Activated T-cell treated with anti-CD3 and anti-CD28 coated beads, Interleukin-2, amount 50 U/mL, for 72 hours (primary cell): Measurements from ENCODE around the gene XPNPEP3. TPM values are rescaled to one million over a fixed set of nuclear protein-coding genes. Genes with fewer than 3 reads are reported as not detected.
"Not testable (repeated sequence)": the region's sequence is repeated elsewhere in the genome, so short reads cannot be mapped to it uniquely, and the experiment has no call there.

Experiments used
- ATAC-seq, 2 donors: fragments of 150-1000 bp; cut with Tn5 transposase; replicated peaks in 1 of 2; 2 replicates each; pipeline ENCODE4 v1.10.0; 2021; ENCODE audit warnings: moderate library complexity in 2 of 2, mild to moderate bottlenecking in 1 of 2
- DNase-seq, 2 donors: peaks; one replicate each; pipeline ENCODE4 v3.0.0; 2021 to 2022; ENCODE audit warnings: mixed read lengths in 1 of 2
- H3K27ac Mint-ChIP-seq: one replicate; pipeline ENCODE4 v1.8.0; 2022; ENCODE audit warnings: mild to moderate bottlenecking, moderate library complexity, mixed read lengths
- H3K27me3 Mint-ChIP-seq: one replicate; pipeline ENCODE4 v1.8.0; 2022; ENCODE audit warnings: low read depth, mixed read lengths
- H3K36me3 Mint-ChIP-seq, 2 donors: one replicate each; pipeline ENCODE4 v1.8.0; 2022; ENCODE audit warnings: mixed read lengths in 2 of 2, mild to moderate bottlenecking in 1 of 2; ENCODE audit not compliant: insufficient read depth in 2 of 2
- H3K4me1 Mint-ChIP-seq: one replicate; pipeline ENCODE4 v1.8.0; 2022; ENCODE audit warnings: low read depth, mixed read lengths
- H3K4me3 Mint-ChIP-seq, 2 donors: one replicate each; pipeline ENCODE4 v1.8.0; 2022; ENCODE audit warnings: mild to moderate bottlenecking in 2 of 2, mixed read lengths in 2 of 2, moderate library complexity in 2 of 2
- H3K9me3 Mint-ChIP-seq, 2 donors: one replicate each; pipeline ENCODE4 v1.8.0; 2022; ENCODE audit warnings: mixed read lengths in 2 of 2
- total RNA-seq, 2 donors: library from RNA; stranded (reverse); gene quantifications; one replicate each; pipeline ENCODE4 v1.2.3, GENCODE V29; 2022

Gene XPNPEP3
- total RNA-seq, 2 donors from 2014 or later, result 19.5 to 22.5 TPM

DNA sequence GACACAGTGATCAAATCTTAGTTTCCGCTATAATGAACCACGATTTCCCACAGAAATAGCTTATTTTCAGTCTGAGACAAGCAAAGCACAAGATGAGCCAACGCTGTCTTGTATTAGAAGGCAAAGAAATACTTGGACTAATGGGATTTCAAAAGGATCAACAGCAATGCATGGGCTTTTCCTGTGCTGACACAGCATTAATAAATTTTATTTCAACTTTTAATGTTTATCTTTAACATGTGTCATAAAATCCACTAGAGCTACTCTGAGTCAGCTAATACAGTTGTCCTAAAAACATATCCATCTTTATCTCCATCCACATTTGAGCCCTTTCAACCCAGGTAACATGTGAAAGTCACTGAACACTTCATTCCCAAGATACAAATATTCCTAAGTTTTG lies 22.3 kb upstream of the XPNPEP3 start:
- ATAC-seq, result no peak
- H3K4me3 Mint-ChIP-seq, result no peak overlapping the region
- no peak overlapping the region for H3K27ac Mint-ChIP-seq
- no peaks in the 10 kb centered on the region for H3K4me1 Mint-ChIP-seq
- H3K9me3 Mint-ChIP-seq, result no peaks in the 10 kb centered on the region
- H3K36me3 Mint-ChIP-seq, result peaks cover 2 to 22% of the 10 kb centered on the region in 2 donors
- DNase-seq, result no peak
- no peaks in the 10 kb centered on the region for H3K27me3 Mint-ChIP-seq

DNA sequence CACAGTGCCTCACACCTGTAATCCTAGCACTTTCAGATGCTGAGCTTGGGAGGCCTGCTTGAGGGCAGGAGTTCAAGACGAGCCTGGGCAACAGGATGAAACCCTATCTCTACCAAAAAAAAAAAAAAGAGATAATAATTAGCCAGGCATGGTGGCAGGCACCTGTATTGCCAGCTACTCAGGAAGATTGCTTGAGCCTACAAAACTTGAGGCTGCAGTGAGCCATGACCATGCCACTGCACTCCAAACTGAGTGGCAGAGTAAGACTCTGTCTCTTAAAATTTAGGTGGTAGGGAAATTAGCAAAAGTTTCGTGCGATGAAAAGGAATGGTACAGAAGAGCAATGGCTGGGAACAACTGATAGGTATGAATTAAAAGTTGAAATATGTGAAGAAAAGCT lies 18.5 kb upstream of the XPNPEP3 start:
- Mint-ChIP-seq H3K9me3 (no peaks in the 10 kb centered on the region), H3K4me3 (no peak overlapping the region), H3K27ac (peak overlapping the region; percentile 2), H3K27me3 (no peaks in the 10 kb centered on the region), H3K36me3 (peaks cover 2 to 17% of the 10 kb centered on the region in 2 donors), H3K4me1 (no peaks in the 10 kb centered on the region)
- DNase-seq (no peak), ATAC-seq (no peak)

DNA sequence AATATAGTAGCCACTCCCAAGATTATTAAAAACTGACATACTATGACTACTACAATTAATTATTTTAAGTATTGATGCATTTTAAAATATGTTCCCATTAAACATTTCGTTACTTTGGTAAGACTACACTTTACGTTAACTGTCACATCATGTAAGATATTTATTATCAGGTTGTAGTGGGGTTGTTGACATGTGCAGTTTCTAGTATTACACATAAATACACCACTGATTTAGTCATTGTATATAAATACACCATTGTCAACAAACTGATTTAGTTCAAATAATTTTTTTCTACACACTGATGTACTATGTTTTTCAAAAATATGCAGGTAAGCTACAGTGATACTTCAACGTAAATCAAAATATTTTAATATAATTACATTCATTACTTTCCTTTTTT lies 12.0 kb upstream of the XPNPEP3 start:
- no peaks in the 10 kb centered on the region for H3K4me1 Mint-ChIP-seq
- no peaks in the 10 kb centered on the region for H3K9me3 Mint-ChIP-seq
- ATAC-seq (no peak), DNase-seq (no peak)
- no peaks in the 10 kb centered on the region for H3K27me3 Mint-ChIP-seq
- H3K36me3 Mint-ChIP-seq, result peaks cover 3 to 23% of the 10 kb centered on the region in 2 donors
- H3K27ac Mint-ChIP-seq, result no peak overlapping the region
- no peak overlapping the region for H3K4me3 Mint-ChIP-seq

DNA sequence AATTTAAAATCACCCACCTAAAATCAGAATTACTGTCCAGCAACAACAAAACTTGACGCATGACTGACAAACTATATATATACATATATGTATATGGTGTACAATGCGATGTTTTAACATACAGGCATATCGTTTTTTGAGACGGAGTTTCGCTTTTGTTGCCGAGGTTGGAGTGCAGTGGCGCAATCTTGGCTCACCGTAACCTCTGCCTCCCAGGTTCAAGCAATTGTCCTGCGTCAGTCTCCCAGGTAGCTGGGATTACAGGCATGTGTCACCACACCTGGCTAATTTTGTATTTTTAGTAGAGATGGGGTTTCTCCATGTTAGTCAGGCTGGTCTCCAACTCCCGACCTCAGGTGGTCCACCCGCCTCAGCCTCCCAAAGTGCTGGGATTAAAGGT lies 11.1 kb upstream of the XPNPEP3 start:
- H3K27me3 Mint-ChIP-seq, H3K4me1 Mint-ChIP-seq, H3K27ac Mint-ChIP-seq, ATAC-seq, H3K4me3 Mint-ChIP-seq, DNase-seq, H3K9me3 Mint-ChIP-seq: not testable (repeated sequence)
- H3K36me3 Mint-ChIP-seq, result peaks cover 3 to 23% of the 10 kb centered on the region in 2 donors

DNA sequence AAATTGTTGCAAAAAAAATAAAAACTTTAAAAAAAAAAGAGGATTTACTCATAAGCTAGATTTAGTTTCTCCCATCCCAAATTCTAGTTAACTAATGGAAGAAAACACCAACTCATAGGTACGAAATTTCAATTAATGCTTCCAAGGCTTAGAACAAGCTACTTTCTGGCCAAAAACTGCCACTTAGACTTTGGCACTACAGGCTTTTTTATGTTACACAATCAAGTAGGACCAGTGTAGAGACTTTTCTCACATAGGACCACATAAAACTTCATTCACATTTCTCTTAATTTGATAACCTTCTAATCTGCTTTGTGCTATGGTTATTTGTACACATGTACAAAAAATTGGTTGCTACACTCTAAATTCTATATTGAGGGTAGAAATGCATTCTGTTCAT lies 3.6 kb upstream of the XPNPEP3 start:
- DNase-seq, result no peak
- H3K4me1 Mint-ChIP-seq, result peaks cover 50% of the 10 kb centered on the region
- peaks cover 6% of the 10 kb centered on the region in 2 donors for H3K36me3 Mint-ChIP-seq
- no peaks in the 10 kb centered on the region for H3K9me3 Mint-ChIP-seq
- no peak for ATAC-seq
- peak overlapping the region; percentile 53 to 95 for H3K4me3 Mint-ChIP-seq
- peak overlapping the region; percentile 87 for H3K27ac Mint-ChIP-seq
- H3K27me3 Mint-ChIP-seq, result no peaks in the 10 kb centered on the region

DNA sequence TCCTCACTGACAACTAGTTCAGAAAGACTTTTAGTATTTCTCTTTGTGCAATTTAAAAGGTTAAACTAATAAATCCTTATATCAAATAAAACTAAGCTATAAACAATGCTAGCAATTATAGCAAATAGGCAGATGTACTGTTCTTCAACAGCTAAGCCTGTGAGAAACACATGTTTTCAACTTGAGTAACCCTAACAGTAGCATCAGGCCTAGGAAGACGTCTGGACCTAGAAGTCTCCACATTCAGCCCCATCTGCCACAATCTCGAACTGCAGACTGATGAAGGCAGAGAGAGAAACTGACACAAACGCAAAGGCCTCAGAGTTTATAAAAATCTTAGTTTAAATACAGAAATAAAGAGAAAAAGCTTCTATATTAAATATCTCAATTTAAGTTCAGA lies 3.0 kb upstream of the XPNPEP3 start:
- H3K4me3 Mint-ChIP-seq, result peak overlapping the region; percentile 53 to 95
- no peaks in the 10 kb centered on the region for H3K27me3 Mint-ChIP-seq
- no peak for ATAC-seq
- H3K4me1 Mint-ChIP-seq, result peaks cover 53% of the 10 kb centered on the region
- H3K27ac Mint-ChIP-seq, result peak overlapping the region; percentile 78
- DNase-seq, result no peak
- no peaks in the 10 kb centered on the region for H3K9me3 Mint-ChIP-seq
- H3K36me3 Mint-ChIP-seq, result peaks cover 5 to 6% of the 10 kb centered on the region in 2 donors

DNA sequence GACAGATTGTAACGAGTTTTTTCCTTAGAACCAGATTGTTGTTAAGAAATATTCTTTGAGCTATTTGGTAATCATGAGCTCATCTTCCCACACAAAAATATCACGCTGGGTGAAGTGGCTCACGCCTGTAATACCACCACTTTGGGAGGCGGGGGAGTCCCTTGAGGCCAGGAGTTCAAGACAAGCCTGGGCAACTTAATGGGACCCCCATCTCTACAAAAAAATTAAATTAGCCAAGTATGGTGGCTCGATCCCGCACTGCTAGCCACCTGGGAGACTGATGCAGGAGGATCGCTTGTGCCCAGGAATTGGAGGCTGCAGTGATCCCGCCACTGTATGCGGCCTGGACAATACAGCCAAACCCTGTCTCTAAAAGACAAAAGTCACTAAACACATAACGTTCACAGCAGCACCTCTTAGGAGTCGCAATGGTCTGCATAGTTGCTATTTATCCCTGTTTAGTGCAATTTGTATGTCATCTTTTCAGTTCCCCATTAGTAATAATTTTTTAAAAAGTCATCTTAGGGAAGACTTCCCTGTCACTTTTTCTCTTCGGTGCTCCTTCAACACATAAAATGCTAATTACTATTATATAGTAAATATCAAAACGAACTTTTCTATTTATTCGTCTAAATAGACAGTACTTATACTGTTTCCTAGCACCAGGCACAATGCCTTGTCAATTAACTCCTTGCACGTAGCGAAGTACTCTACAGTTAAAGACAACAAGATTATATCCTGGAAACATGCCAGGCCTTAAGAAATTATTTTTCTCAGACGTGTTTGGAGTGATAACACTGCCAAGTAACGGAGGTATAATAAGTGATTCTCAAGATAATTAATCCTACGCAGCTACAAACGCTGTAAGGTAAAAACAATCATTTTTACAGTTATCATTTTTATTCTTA lies 1.6 kb upstream of the XPNPEP3 start:
- peak overlapping the region; percentile 78 for H3K27ac Mint-ChIP-seq
- peak overlapping the region; percentile 95 to 99 for H3K4me3 Mint-ChIP-seq
- ATAC-seq (no peak), DNase-seq (peak in 1 of 2 donors; percentile 12)
- H3K4me1 Mint-ChIP-seq, result peaks cover 56% of the 10 kb centered on the region
- H3K27me3 Mint-ChIP-seq, result no peaks in the 10 kb centered on the region
- no peaks in the 10 kb centered on the region for H3K9me3 Mint-ChIP-seq
- peaks cover 0 to 6% of the 10 kb centered on the region in 2 donors for H3K36me3 Mint-ChIP-seq

DNA sequence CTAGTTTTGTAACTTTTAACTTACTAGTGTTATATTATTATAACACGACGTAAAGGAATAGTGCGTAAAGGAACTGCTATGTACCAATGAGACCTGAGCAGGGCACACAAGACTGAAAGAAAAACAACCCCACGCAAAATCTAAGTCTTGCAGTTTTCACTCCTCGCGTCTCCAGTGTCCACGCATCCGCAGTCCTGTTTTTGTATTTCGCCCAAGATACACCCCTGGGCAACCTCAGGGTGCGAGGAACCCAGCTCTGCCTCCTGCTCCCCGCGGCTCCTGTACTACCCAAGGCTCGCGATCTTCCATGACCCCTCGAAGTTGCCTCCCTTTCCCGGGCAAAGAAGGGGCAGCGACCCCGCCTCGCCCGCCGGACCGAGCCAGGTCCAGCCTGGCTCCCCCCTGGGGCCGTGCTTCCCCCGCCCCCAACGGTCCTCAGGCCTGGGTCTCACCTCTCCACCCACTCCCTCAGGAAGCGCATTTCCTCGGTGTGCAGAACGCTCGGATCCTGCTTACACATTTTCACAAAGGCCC lies 902 bp upstream of the XPNPEP3 start:
- peaks cover 2 to 8% of the 10 kb centered on the region in 2 donors for H3K36me3 Mint-ChIP-seq
- peak overlapping the region; percentile 96 for H3K27ac Mint-ChIP-seq
- peaks cover 56% of the 10 kb centered on the region for H3K4me1 Mint-ChIP-seq
- no peak for DNase-seq
- peak overlapping the region; percentile 95 to 99 for H3K4me3 Mint-ChIP-seq
- H3K9me3 Mint-ChIP-seq, result no peaks in the 10 kb centered on the region
- no peaks in the 10 kb centered on the region for H3K27me3 Mint-ChIP-seq
- peak; percentile 35 to 43 for ATAC-seq

DNA sequence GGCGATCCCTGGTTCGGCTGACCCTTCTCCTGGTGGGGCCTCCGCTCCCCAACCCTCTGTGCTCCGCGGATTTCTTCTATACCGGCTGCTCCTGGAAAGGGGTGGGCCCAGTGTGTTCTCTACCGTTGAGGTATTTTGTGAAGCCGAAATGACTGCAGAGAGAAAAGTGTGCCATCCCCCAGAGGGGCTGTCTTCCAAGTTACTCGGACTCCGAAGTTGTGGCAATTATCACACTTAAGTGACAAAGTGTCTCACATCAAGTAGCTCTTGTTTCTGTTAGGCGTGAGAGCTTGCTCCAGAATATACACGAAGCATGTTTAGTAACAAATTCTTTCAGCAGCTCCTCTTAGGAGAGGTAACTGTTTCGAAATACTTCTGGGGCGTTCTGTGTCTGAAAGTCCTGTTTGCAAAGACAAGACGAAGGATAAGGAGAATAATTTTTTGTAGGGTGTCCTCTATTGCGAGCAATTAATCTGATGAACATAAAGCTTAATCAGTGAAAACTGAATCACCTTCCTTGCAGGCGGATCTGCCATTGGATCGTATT lies 434 bp downstream of the XPNPEP3 start:
- H3K9me3 Mint-ChIP-seq, result no peaks in the 10 kb centered on the region
- DNase-seq (no peak), ATAC-seq (no peak)
- peak overlapping the region; percentile 96 for H3K27ac Mint-ChIP-seq
- no peaks in the 10 kb centered on the region for H3K27me3 Mint-ChIP-seq
- H3K4me1 Mint-ChIP-seq, result peaks cover 45% of the 10 kb centered on the region
- peaks cover 3 to 10% of the 10 kb centered on the region in 2 donors for H3K36me3 Mint-ChIP-seq
- H3K4me3 Mint-ChIP-seq, result peak overlapping the region; percentile 95 to 99

DNA sequence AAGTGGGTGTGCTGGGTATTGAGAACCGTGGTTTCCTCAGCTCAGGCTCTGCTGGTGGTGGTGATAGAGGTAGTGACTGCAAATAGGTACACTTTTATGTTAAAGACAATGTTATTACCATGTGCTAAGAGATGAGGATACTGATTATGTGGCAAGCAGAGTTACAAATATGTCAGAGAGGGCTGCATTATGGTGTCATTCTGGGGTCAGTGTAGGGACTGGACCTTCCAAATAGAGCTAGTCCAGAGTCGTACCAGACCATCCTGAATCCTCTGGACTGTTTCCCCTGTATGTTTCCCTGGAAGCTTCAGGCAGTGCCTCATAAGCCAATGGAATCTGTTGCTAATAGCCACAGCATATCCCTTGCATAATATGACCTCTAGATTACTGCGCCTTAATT lies 5.1 kb downstream of the XPNPEP3 start, which contains the start of gene DNAJB7:
DNAJB7 (minus strand) TSS at position 101 of the 400 bp plus-strand sequence. CDS start 119 bp downstream, outside the sequence.
- Mint-ChIP-seq H3K27ac (peak within 1 kb of the TSS; percentile 47), H3K4me1 (peaks cover 21% of the 10 kb centered on the region), H3K36me3 (peaks cover 3 to 5% of the 10 kb centered on the region in 2 donors), H3K27me3 (no peaks in the 10 kb centered on the region), H3K4me3 (no peak within 1 kb of the TSS), H3K9me3 (no peaks in the 10 kb centered on the region)
- DNase-seq (no peak), ATAC-seq (no peak)

DNA sequence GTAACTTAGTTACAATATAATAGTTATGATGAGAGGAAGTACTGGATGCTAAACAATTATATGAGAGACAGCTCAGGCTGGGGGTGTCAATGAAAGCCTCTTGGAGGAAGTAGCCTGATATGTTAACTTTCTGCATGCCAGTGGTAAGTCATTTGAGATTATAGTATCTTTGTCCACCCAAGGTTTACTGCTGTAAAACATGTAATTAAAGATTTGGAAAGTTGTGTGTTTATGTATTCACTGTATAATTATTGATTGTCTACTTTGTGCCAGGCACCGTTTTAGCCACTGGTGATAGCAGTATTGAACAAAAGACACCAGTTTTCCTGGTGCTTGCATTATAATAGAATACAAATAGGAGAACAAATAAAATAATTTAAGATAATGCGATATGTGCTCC lies 5.6 kb downstream of the XPNPEP3 start:
- Mint-ChIP-seq H3K4me3 (no peak overlapping the region), H3K27ac (no peak overlapping the region)

DNA sequence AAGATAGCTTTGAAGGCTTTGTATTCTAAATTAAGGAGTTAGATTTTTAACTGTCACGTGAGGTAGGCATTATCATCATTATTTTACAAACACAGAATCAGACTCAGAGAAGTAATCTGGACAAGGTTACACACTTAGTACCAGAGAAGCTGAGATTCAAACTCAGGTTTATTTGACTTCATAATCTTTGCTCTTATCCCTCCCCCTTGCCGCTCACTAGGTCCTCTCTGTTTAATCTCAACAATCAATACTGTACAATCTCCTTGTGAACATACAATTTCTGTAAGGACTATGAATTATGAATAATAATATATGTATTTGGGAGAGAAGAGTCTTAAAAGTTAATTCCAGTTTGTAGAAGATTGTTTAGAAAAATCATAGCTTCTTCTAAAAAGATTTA lies 10.2 kb downstream of the XPNPEP3 start:
- Mint-ChIP-seq H3K27me3 (no peaks in the 10 kb centered on the region), H3K4me3 (no peak overlapping the region), H3K4me1 (peaks cover 7% of the 10 kb centered on the region), H3K9me3 (no peaks in the 10 kb centered on the region), H3K36me3 (peaks cover 1% of the 10 kb centered on the region in 2 donors), H3K27ac (no peak overlapping the region)
- DNase-seq, result no peak
- ATAC-seq, result no peak

More for the DNA sequence above, 5.6 kb downstream of the XPNPEP3 start:
- peaks cover 3 to 4% of the 10 kb centered on the region in 2 donors for H3K36me3 Mint-ChIP-seq
- H3K27me3 Mint-ChIP-seq, result no peaks in the 10 kb centered on the region
- H3K4me1 Mint-ChIP-seq, result peaks cover 20% of the 10 kb centered on the region
- no peak for DNase-seq
- ATAC-seq, result no peak
- H3K9me3 Mint-ChIP-seq, result no peaks in the 10 kb centered on the region

DNA sequence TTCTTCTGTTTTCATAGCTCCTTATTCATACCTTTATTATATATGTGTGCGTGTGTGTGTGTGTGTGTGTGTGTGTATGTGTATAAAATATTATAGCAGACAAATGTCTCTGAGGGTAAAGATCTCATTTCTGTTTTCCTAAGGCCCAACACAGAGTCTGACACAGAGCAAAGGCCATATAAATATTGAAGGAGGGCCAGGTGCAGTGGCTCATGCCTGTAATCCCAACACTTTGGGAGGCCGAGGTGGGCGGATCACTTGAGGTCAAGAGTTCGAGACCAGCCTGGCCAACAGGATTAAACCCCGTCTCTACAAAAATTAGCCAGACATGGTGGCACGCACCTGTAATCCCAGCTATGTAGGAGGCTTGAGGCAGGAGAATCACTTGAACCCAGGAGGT lies 11.4 kb downstream of the XPNPEP3 start:
- not testable (repeated sequence) for H3K4me1 Mint-ChIP-seq, DNase-seq, H3K36me3 Mint-ChIP-seq, ATAC-seq, H3K27me3 Mint-ChIP-seq, H3K4me3 Mint-ChIP-seq, H3K9me3 Mint-ChIP-seq, H3K27ac Mint-ChIP-seq
